HL-60 (cell line): ENCODE measurements around the gene RBBP8NL.

Source experiments
- DNase-seq, 2 experiments: peaks; one replicate each; pipeline ENCODE4 v3.0.0-alpha.2; 2010 to 2020; ENCODE audit warnings: low read depth in 1 of 2, low spot score in 1 of 2
- H3K27ac ChIP-seq: fragments of 250-450 bp; sonication (Bioruptor Pico); replicated peaks from 2 replicates; pipeline ENCODE4 v1.5.1; 2020; ENCODE audit warnings: mild to moderate bottlenecking, moderate library complexity
- H3K27me3 ChIP-seq: fragments of 250-450 bp; sonication (Bioruptor Pico); 2 replicates; pipeline ENCODE4 v1.5.1; 2021; ENCODE audit warnings: mild to moderate bottlenecking, moderate library complexity; ENCODE audit not compliant: insufficient read depth, poor library complexity, severe bottlenecking
- H3K4me3 ChIP-seq: replicated peaks from 2 replicates; pipeline ENCODE4 v1.5.1; 2011; ENCODE audit warnings: mild to moderate bottlenecking, control low read depth, low read length; ENCODE audit not compliant: insufficient read depth
- CTCF ChIP-seq: IDR thresholded peaks from one replicate; pipeline ENCODE4 v1.5.1; 2011; ENCODE audit warnings: low read length, control low read depth, inconsistent platforms; ENCODE audit not compliant: insufficient read depth
- GABPA ChIP-seq: IDR thresholded peaks from 2 replicates; pipeline ENCODE4 v1.6.1; 2012; ENCODE audit warnings: low read depth
- POLR2AphosphoS5 ChIP-seq: IDR thresholded peaks from 2 replicates; pipeline ENCODE4 v1.6.1; 2012; ENCODE audit warnings: low read depth
- REST ChIP-seq: IDR thresholded peaks from 2 replicates; pipeline ENCODE4 v1.6.1; 2012; ENCODE audit warnings: low read depth; ENCODE audit not compliant: insufficient replicate concordance
- SPI1 ChIP-seq: IDR thresholded peaks from 2 replicates; pipeline ENCODE4 v1.6.1; 2012; ENCODE audit warnings: low read depth, mild to moderate bottlenecking, borderline replicate concordance

RBBP8NL gene

DNA sequence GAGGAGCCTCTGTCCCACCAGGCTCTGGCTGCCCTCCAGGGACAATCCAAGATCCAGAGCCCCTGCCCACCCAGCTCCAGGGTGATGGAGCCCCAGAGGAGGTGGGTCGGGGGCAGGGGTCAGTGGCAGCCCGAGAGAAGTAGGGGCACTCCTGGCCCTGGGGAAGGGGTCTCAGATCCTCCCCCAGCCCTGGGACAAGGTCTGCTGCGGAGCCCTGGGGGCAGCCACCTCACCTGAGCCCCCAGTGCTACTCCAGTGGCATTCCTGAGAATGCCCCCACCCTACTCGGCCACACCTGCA lies 57.6 kb downstream of the RBBP8NL start:
- Histone ChIP-seq H3K4me3 (no peak overlapping the region), H3K27ac (no peak overlapping the region)

DNA sequence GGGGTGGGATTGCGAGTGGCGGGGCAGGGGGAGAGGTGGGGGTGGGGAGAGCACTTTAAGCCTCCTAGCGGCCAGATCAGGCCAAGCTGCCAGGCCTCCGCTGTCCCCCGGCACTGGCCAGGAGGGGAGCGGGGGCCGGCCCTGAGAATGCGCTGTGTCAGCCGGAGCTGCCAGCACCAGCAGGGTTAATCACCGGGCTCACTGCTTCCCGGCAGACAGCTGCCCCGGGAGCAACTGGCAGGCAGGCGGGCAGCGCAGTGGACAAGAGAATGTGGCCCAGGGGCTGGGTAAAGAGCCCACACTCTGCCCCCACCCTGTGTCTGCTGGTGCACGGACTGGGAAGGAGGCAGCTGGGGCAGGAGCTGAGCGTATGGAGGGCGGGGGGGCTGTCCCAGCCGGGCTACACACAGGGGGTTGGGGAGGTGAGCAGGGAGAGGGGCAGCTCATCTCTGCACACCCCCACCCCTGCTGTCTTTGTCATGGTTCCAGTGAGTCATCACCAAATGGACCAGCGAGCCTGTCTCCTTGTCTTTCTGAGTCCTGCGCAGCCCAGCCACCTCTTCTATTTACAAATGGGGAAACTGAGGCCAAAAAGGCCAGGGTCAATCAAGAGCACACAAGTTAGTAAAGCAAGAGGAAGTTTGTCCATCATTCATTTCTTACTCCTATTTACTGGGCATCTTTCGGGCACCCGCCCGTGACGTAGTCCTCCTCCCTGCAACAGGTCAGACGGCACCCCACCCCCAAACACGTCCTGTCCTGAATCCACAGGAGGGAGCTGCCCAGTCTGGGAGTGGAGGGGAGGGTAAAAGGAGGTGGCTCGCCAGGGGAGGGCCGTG lies 58.1 kb downstream of the RBBP8NL start:
- H3K27ac ChIP-seq: no peak overlapping the region
- peaks cover 31% of the 10 kb centered on the region for H3K27me3 ChIP-seq
- no peak for TF ChIP-seq GABPA
- no peak for TF ChIP-seq SPI1
- no peak for TF ChIP-seq REST
- TF ChIP-seq CTCF: no peak
- no peak for TF ChIP-seq POLR2AphosphoS5
- no peak overlapping the region for H3K4me3 ChIP-seq
- DNase-seq: no peak

More for the DNA sequence above, 57.6 kb downstream of the RBBP8NL start:
- TF ChIP-seq SPI1: no peak
- TF ChIP-seq POLR2AphosphoS5: no peak
- no peak for TF ChIP-seq CTCF
- TF ChIP-seq GABPA: no peak
- no peak for TF ChIP-seq REST
- no peak for DNase-seq
- peaks cover 31% of the 10 kb centered on the region for H3K27me3 ChIP-seq

GRCh38 chr20:62368392-62368975 lies 58.9 kb downstream of the RBBP8NL start:
- TF ChIP-seq GABPA (no peak), SPI1 (no peak), POLR2AphosphoS5 (no peak), REST (no peak), CTCF (no peak)
- no peak for DNase-seq
- Histone ChIP-seq H3K27me3 (peaks cover 31% of the 10 kb centered on the region), H3K4me3 (no peak overlapping the region), H3K27ac (no peak overlapping the region)
